PC-3 (cell line): ENCODE results near the gene CATSPERZ.
"Not testable (repeated sequence)": the region's sequence is repeated elsewhere in the genome, so short reads cannot be mapped to it uniquely, and the experiment has no call there.

Experiments
- CTCF ChIP-seq: fragments of 300-600 bp; sonication (generic); conservative IDR thresholded peaks from 2 replicates; pipeline ENCODE4 v1.5.1; 2017; ENCODE audit warnings: antibody characterized with exemption, low read depth, mild to moderate bottlenecking, low read length
- EZH2 ChIP-seq: fragments of 300-600 bp; sonication (generic); IDR thresholded peaks from one replicate; pipeline ENCODE4 v1.6.1; 2017; ENCODE audit warnings: antibody characterized with exemption, mild to moderate bottlenecking, low read length; ENCODE audit not compliant: unreplicated experiment

GRCh38 chr11:64307795-64308194 is 7.6 kb downstream of the CATSPERZ start:
- TF ChIP-seq CTCF, EZH2: not testable (repeated sequence)
